Measurements from ENCODE around the gene ARHGEF3. TPM values are rescaled to one million over a fixed set of nuclear protein-coding genes. Genes with fewer than 3 reads are reported as not detected.

The ARHGEF3 gene
- total RNA-seq, 1 donor from 2014 or later, result 16.5 TPM

DNA sequence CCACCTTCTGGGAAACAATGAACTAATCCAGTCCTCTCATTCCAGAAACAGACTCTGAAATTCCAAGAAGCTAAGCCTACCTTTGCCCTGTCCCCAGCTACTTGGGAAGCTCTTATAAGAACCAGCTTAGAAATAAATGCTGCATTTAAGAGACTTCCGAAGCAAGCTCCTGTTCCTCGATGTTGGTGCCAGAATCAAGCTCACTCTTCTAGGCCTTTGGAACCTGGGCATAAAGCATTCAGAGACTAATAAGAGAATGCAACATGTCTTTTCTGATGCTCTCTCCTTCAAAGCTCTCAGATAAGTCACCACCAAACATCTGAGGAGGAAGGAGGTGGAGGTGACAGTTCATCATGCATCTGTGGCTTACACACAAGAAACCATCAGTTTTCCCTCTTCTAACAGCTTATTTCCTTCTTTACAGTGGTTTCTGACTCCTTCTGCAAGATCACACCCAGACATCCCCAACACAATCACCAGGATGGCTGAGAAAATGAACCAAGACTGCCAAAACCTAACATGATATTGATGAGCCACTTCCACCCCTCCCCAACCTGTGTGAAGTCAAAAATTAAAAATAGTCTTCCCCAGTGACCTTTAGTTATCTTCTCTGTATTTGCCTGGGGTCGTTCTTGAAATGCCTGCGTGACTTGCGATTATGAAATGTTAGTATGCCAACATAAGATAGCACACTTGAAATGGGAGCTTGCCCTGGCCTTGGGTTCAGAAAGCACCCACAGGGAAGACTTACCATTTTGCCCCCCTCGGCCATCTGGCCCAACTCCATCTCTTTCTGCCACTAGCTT, 11.5 kb downstream of the ARHGEF3 start:
- DNase-seq, result no peak
- H3K4me1 ChIP-seq, result peaks cover 83% of the 10 kb centered on the region
- no peaks in the 10 kb centered on the region for H3K9me3 ChIP-seq (replicated peaks)
- no peaks in the 10 kb centered on the region for H3K36me3 ChIP-seq
- no peaks in the 10 kb centered on the region for H3K27me3 ChIP-seq (ENCODE audit: low read depth)
- peak overlapping the region; percentile 83 for H3K27ac ChIP-seq (replicated peaks)
- TF ChIP-seq, protein P1, sequence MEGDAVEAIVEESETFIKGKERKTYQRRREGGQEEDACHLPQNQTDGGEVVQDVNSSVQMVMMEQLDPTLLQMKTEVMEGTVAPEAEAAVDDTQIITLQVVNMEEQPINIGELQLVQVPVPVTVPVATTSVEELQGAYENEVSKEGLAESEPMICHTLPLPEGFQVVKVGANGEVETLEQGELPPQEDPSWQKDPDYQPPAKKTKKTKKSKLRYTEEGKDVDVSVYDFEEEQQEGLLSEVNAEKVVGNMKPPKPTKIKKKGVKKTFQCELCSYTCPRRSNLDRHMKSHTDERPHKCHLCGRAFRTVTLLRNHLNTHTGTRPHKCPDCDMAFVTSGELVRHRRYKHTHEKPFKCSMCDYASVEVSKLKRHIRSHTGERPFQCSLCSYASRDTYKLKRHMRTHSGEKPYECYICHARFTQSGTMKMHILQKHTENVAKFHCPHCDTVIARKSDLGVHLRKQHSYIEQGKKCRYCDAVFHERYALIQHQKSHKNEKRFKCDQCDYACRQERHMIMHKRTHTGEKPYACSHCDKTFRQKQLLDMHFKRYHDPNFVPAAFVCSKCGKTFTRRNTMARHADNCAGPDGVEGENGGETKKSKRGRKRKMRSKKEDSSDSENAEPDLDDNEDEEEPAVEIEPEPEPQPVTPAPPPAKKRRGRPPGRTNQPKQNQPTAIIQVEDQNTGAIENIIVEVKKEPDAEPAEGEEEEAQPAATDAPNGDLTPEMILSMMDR (IDR thresholded peaks at IDR 0.05; ENCODE audit: borderline replicate concordance), result no peak
- H3K4me3 ChIP-seq, result peak overlapping the region; percentile 17
- intact Hi-C loops (cut with micrococcal nuclease), result no loop called here

- Histone ChIP-seq H3K36me3 (no peaks in the 10 kb centered on the region), H3K27ac (replicated peaks) (peak overlapping the region; percentile 83), H3K9me3 (replicated peaks) (no peaks in the 10 kb centered on the region), H3K4me3 (no peak overlapping the region), H3K4me1 (peaks cover 88% of the 10 kb centered on the region), H3K27me3 (ENCODE audit: low read depth) (no peaks in the 10 kb centered on the region)
- intact Hi-C loops (cut with micrococcal nuclease), result no loop called here
- TF ChIP-seq, protein P1 (IDR thresholded peaks at IDR 0.05; ENCODE audit: borderline replicate concordance), result no peak
- no peak for DNase-seq
Measured at GRCh38 chr3:56789076-56789475, 12.7 kb downstream of the ARHGEF3 start.

GRCh38 chr3:56788521-56788920, 13.2 kb downstream of the ARHGEF3 start:
- DNase-seq, result no peak
- Histone ChIP-seq H3K27me3 (ENCODE audit: low read depth) (no peaks in the 10 kb centered on the region), H3K36me3 (no peaks in the 10 kb centered on the region), H3K9me3 (replicated peaks) (no peaks in the 10 kb centered on the region), H3K27ac (replicated peaks) (peak overlapping the region; percentile 83), H3K4me3 (no peak overlapping the region), H3K4me1 (peaks cover 93% of the 10 kb centered on the region)
- TF ChIP-seq, protein P1 (IDR thresholded peaks at IDR 0.05; ENCODE audit: borderline replicate concordance), result no peak
- intact Hi-C loops (cut with micrococcal nuclease), result no loop called here

DNA sequence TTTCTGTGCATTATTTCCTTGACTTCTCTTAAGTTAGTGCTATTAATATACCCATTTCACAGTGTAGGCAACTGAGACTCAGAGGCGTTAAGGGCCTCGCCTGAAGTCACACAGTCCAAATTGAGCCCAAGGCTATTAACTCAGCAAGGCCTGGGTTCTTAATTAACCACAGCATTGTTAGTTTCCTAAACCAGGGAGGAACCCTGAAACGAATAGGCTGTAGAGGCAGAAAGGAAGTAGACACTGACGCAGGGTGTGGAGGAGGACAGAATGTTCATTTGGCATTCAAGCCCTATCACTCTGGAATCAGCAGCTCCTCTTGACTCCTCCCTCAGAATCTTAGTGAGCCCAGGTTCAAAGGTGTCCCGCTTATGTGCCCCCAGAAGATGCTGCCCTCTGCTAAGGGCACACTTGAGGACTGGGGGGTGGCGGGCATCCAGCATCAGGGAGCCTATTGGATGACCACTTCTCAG, 13.9 kb downstream of the ARHGEF3 start:
- Histone ChIP-seq H3K36me3 (no peaks in the 10 kb centered on the region), H3K4me1 (peaks cover 100% of the 10 kb centered on the region), H3K27ac (replicated peaks) (peak overlapping the region; percentile 83), H3K4me3 (no peak overlapping the region), H3K27me3 (ENCODE audit: low read depth) (no peaks in the 10 kb centered on the region), H3K9me3 (replicated peaks) (no peaks in the 10 kb centered on the region)
- intact Hi-C loops (cut with micrococcal nuclease), result no loop called here
- TF ChIP-seq, protein P1 (IDR thresholded peaks at IDR 0.05; ENCODE audit: borderline replicate concordance), result no peak
- no peak for DNase-seq

GRCh38 chr3:56787258-56787775, 14.4 kb downstream of the ARHGEF3 start:
- intact Hi-C loops (cut with micrococcal nuclease), result no loop called here
- H3K4me3 ChIP-seq, result no peak overlapping the region
- H3K27ac ChIP-seq (replicated peaks), result peak overlapping the region; percentile 83
- H3K4me1 ChIP-seq, result peaks cover 100% of the 10 kb centered on the region
- H3K36me3 ChIP-seq, result no peaks in the 10 kb centered on the region
- no peak for DNase-seq
- no peaks in the 10 kb centered on the region for H3K27me3 ChIP-seq (ENCODE audit: low read depth)
- no peaks in the 10 kb centered on the region for H3K9me3 ChIP-seq (replicated peaks)
- TF ChIP-seq, protein P1 (IDR thresholded peaks at IDR 0.05; ENCODE audit: borderline replicate concordance), result no peak
